ENCODE data around the gene SUMF2.
A peak's percentile ranks its signal among the peaks of the same experiment; 100 is the strongest.

SUMF2 gene

GRCh38 chr7:56053379-56053778 lies 10.7 kb upstream of the SUMF2 start:
- TF ChIP-seq EZH2phosphoT487 (conservative IDR thresholded peaks at IDR 0.05; ENCODE audit: low read length), result no peak
- TF ChIP-seq CTCF (IDR thresholded peaks at IDR 0.05; ENCODE audit: insufficient read depth, low read length, poor library complexity, severe bottlenecking), result no peak
- H3K27me3 ChIP-seq (ENCODE audit: low read length), result no peaks in the 10 kb centered on the region
- H2AFZ ChIP-seq (ENCODE audit: low read depth, low read length, severe bottlenecking), result no peak overlapping the region
- H3K9ac ChIP-seq (ENCODE audit: low read length), result peak overlapping the region; percentile 89
- no peaks in the 10 kb centered on the region for H3K9me3 ChIP-seq (ENCODE audit: insufficient read depth, low read length)
- H3K9me2 ChIP-seq (replicated peaks; ENCODE audit: insufficient read depth, low read length), result no peaks in the 10 kb centered on the region
- H3K79me2 ChIP-seq (ENCODE audit: insufficient read depth, low read length), result peaks cover 82% of the 10 kb centered on the region
- H3F3A ChIP-seq (ENCODE audit: insufficient read depth), result peaks cover 25% of the 10 kb centered on the region
- H3K4me2 ChIP-seq (ENCODE audit: low read depth, low read length, poor library complexity, severe bottlenecking), result peak overlapping the region; percentile 70
- H3K36me3 ChIP-seq (ENCODE audit: low read length), result peaks cover 46% of the 10 kb centered on the region
- H4K20me1 ChIP-seq (ENCODE audit: low read depth, low read length), result peaks cover 6% of the 10 kb centered on the region; the same call in 1 of the 2 replicates
- H3K27ac ChIP-seq (ENCODE audit: low read depth, low read length), result peak overlapping the region; percentile 58; the same call in 1 of the 2 replicates
- peak overlapping the region; percentile 88 for H3K4me3 ChIP-seq (ENCODE audit: insufficient read depth, low read length, poor library complexity, severe bottlenecking)

- Histone ChIP-seq H3K27ac (ENCODE audit: low read depth, low read length) (no peak overlapping the region), H3F3A (ENCODE audit: insufficient read depth) (peaks cover 31% of the 10 kb centered on the region), H3K27me3 (ENCODE audit: low read length) (no peaks in the 10 kb centered on the region), H4K20me1 (ENCODE audit: low read depth, low read length) (peaks cover 6% of the 10 kb centered on the region; the same call in 1 of the 2 replicates), H3K79me2 (ENCODE audit: insufficient read depth, low read length) (peaks cover 81% of the 10 kb centered on the region), H3K4me2 (ENCODE audit: low read depth, low read length, poor library complexity, severe bottlenecking) (peak overlapping the region; percentile 70), H3K36me3 (ENCODE audit: low read length) (peaks cover 52% of the 10 kb centered on the region), H3K9ac (ENCODE audit: low read length) (0 out of 2 replicates have a peak overlapping the region, but pooled peaks have one; percentile 2), H3K4me3 (ENCODE audit: insufficient read depth, low read length, poor library complexity, severe bottlenecking) (no peak overlapping the region), H3K9me3 (ENCODE audit: insufficient read depth, low read length) (no peaks in the 10 kb centered on the region), H3K9me2 (replicated peaks; ENCODE audit: insufficient read depth, low read length) (no peaks in the 10 kb centered on the region), H2AFZ (ENCODE audit: low read depth, low read length, severe bottlenecking) (no peak overlapping the region)
- no peak for TF ChIP-seq EZH2phosphoT487 (conservative IDR thresholded peaks at IDR 0.05; ENCODE audit: low read length)
- no peak for TF ChIP-seq CTCF (IDR thresholded peaks at IDR 0.05; ENCODE audit: insufficient read depth, low read length, poor library complexity, severe bottlenecking)
Measured at GRCh38 chr7:56053993-56054392, 10.1 kb upstream of the SUMF2 start.

GRCh38 chr7:56062382-56062781 lies 1.7 kb upstream of the SUMF2 start:
- TF ChIP-seq EZH2phosphoT487 (conservative IDR thresholded peaks at IDR 0.05; ENCODE audit: low read length), result no peak
- TF ChIP-seq CTCF (IDR thresholded peaks at IDR 0.05; ENCODE audit: insufficient read depth, low read length, poor library complexity, severe bottlenecking), result no peak
- H3K4me3 ChIP-seq (ENCODE audit: insufficient read depth, low read length, poor library complexity, severe bottlenecking), result no peak overlapping the region
- no peak overlapping the region for H3K9ac ChIP-seq (ENCODE audit: low read length)
- H3F3A ChIP-seq (ENCODE audit: insufficient read depth), result peaks cover 63% of the 10 kb centered on the region
- peaks cover 8% of the 10 kb centered on the region; the same call in 1 of the 2 replicates for H4K20me1 ChIP-seq (ENCODE audit: low read depth, low read length)
- peaks cover 40% of the 10 kb centered on the region for H3K79me2 ChIP-seq (ENCODE audit: insufficient read depth, low read length)
- H3K9me3 ChIP-seq (ENCODE audit: insufficient read depth, low read length), result no peaks in the 10 kb centered on the region
- no peaks in the 10 kb centered on the region for H3K9me2 ChIP-seq (replicated peaks; ENCODE audit: insufficient read depth, low read length)
- no peak overlapping the region for H3K4me2 ChIP-seq (ENCODE audit: low read depth, low read length, poor library complexity, severe bottlenecking)
- H3K36me3 ChIP-seq (ENCODE audit: low read length), result peaks cover 58% of the 10 kb centered on the region
- no peaks in the 10 kb centered on the region for H3K27me3 ChIP-seq (ENCODE audit: low read length)
- peak overlapping the region; percentile 75; the same call in 1 of the 2 replicates for H3K27ac ChIP-seq (ENCODE audit: low read depth, low read length)
- H2AFZ ChIP-seq (ENCODE audit: low read depth, low read length, severe bottlenecking), result no peak overlapping the region
